ENCODE measurements around the gene ADISSP.

The ADISSP gene

DNA sequence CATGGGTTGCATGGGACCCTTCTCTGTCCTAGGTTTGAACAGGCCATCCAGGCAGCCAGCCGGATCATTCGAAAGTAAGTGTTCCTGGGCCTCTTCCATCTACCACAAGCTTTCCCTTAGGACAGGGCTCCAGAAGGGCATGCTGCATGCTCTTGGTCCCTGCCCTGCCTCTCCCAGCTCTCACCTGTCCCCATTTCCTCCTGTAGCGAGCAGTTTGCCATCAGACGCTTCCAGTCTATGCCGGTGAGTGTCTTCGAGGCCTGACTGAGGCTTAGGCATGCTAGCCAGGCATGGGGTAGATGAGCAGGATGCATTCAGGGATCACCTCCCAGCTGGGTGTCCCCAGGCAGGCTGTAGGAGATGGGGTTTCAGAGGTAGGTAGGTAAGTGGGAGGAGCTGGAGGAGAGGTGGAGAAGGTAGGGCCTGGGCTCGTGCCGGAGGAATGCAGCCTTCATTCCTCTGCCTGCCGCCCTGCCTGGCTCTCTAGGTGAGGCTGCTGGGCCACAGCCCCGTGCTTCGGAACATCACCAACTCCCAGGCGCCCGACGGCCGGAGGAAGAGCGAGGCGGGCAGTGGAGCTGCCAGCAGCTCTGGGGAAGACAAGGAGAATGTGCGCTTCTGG, 32.8 kb upstream of the ADISSP start:
- Histone ChIP-seq H2BK12ac (ENCODE audit: low read length) (no peak overlapping the region), H3K27ac (ENCODE audit: low read depth, low read length) (no peak overlapping the region)
- no peak for DNase-seq

DNA sequence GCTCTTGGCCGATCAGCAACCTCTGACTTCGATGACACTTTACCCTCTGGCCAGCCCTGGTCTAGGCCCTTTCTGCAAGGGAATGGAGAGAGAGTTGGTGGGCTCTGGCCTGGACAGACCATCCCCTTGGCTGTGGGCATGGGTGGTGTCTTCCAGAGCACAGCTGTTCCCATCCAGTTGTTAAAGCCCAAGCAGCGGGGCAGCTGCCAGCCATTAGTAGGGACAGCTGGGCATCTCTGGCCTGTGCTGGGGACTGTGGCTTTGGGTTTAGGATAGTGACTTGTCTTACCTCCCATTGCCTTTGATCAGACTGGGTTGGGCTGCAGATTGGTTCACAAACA, 31.3 kb upstream of the ADISSP start:
- Histone ChIP-seq H4K91ac (ENCODE audit: low read depth, low read length) (no peak overlapping the region), H3K27ac (ENCODE audit: low read depth, low read length) (no peak overlapping the region), H3K14ac (ENCODE audit: low read length) (no peak overlapping the region), H3K27me3 (ENCODE audit: insufficient read depth, low read length) (no peaks in the 10 kb centered on the region), H3K4me1 (ENCODE audit: control insufficient read depth in 1 of 2, insufficient read depth in 2 of 2, low read length in 2 of 2) (peaks cover 19 to 22% of the 10 kb centered on the region in 2 experiments), H3K79me1 (ENCODE audit: low read length) (peaks cover 9% of the 10 kb centered on the region), H3K9ac (ENCODE audit: low read length) (no peak overlapping the region), H2BK120ac (ENCODE audit: insufficient read depth, low read length, poor library complexity) (no peak overlapping the region), H3K36me3 (ENCODE audit: control insufficient read depth in 1 of 2, insufficient read depth in 2 of 2, low read length in 2 of 2) (peaks cover 37 to 40% of the 10 kb centered on the region in 2 experiments), H3K23ac (ENCODE audit: low read length) (no peak overlapping the region), H3K4me3 (ENCODE audit: low read depth, low read length) (no peak overlapping the region), H2BK5ac (ENCODE audit: low read depth, low read length, poor library complexity) (no peak overlapping the region), H2BK12ac (ENCODE audit: low read length) (no peak overlapping the region), H3K4me2 (ENCODE audit: low read length) (no peak overlapping the region), H3K79me2 (ENCODE audit: control insufficient read depth, insufficient read depth, low read length, poor library complexity) (peaks cover 3% of the 10 kb centered on the region), H2AFZ (ENCODE audit: insufficient read depth, low read length, poor library complexity) (no peak overlapping the region), H4K8ac (ENCODE audit: low read depth, low read length) (no peak overlapping the region), H3K9me3 (ENCODE audit: insufficient read depth, low read depth, low read length) (no peaks in the 10 kb centered on the region), H2AK5ac (ENCODE audit: low read length) (no peak overlapping the region), H3K18ac (ENCODE audit: low read length) (no peak overlapping the region), H3K4ac (ENCODE audit: low read depth, low read length) (no peak overlapping the region), H4K12ac (ENCODE audit: low read depth, low read length) (no peak overlapping the region)
- DNase-seq, result no peak
- no CpG with 5 or more reads among the region's 3 CpGs for WGBS (ENCODE audit: extremely low coverage, insufficient coverage, insufficient read length)

More for the DNA sequence above, 32.8 kb upstream of the ADISSP start:
- Histone ChIP-seq H2BK5ac (ENCODE audit: low read depth, low read length, poor library complexity) (no peak overlapping the region), H3K9me3 (ENCODE audit: insufficient read depth, low read depth, low read length) (no peaks in the 10 kb centered on the region), H2AK5ac (ENCODE audit: low read length) (no peak overlapping the region), H4K91ac (ENCODE audit: low read depth, low read length) (no peak overlapping the region), H2BK120ac (ENCODE audit: insufficient read depth, low read length, poor library complexity) (no peak overlapping the region), H3K27me3 (ENCODE audit: insufficient read depth, low read length) (no peaks in the 10 kb centered on the region), H3K4me2 (ENCODE audit: low read length) (no peak overlapping the region), H2AFZ (ENCODE audit: insufficient read depth, low read length, poor library complexity) (no peak overlapping the region), H4K12ac (ENCODE audit: low read depth, low read length) (no peak overlapping the region), H3K23ac (ENCODE audit: low read length) (no peak overlapping the region), H3K18ac (ENCODE audit: low read length) (no peak overlapping the region), H3K4me3 (ENCODE audit: low read depth, low read length) (no peak overlapping the region), H3K79me2 (ENCODE audit: control insufficient read depth, insufficient read depth, low read length, poor library complexity) (peaks cover 3% of the 10 kb centered on the region), H3K14ac (ENCODE audit: low read length) (no peak overlapping the region), H3K4me1 (ENCODE audit: control insufficient read depth in 1 of 2, insufficient read depth in 2 of 2, low read length in 2 of 2) (peaks cover 19 to 21% of the 10 kb centered on the region in 2 experiments), H3K9ac (ENCODE audit: low read length) (no peak overlapping the region), H3K4ac (ENCODE audit: low read depth, low read length) (no peak overlapping the region), H3K36me3 (ENCODE audit: control insufficient read depth in 1 of 2, insufficient read depth in 2 of 2, low read length in 2 of 2) (peaks cover 44 to 49% of the 10 kb centered on the region in 2 experiments), H3K79me1 (ENCODE audit: low read length) (peaks cover 9% of the 10 kb centered on the region), H4K8ac (ENCODE audit: low read depth, low read length) (no peak overlapping the region)
- WGBS (ENCODE audit: extremely low coverage, insufficient coverage, insufficient read length), result no CpG with 5 or more reads among the region's 18 CpGs

DNA sequence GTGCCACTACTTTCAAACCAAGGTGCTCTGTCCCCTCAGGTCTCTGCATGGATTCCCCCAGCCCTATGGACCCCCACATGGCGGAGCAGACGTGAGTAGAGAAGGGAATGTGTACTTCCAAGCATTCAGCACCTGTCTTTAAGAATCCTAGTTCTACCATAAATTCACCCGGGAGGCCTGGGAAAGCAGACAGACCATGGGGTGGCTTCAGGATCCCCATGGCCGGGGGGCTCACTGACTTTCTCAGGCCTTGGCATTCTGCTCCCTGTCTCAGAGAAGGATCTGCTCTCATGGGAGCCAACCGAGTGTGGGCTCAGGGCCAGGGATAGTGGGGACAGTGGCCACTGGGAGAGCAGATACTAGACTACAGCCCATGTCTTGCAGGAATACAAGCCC, 30.8 kb upstream of the ADISSP start:
- Histone ChIP-seq H2BK5ac (ENCODE audit: low read depth, low read length, poor library complexity) (no peak overlapping the region), H2BK120ac (ENCODE audit: insufficient read depth, low read length, poor library complexity) (no peak overlapping the region), H3K23ac (ENCODE audit: low read length) (no peak overlapping the region), H3K4me2 (ENCODE audit: low read length) (no peak overlapping the region), H3K4me1 (ENCODE audit: control insufficient read depth in 1 of 2, insufficient read depth in 2 of 2, low read length in 2 of 2) (peaks cover 19 to 22% of the 10 kb centered on the region in 2 experiments), H3K4me3 (ENCODE audit: low read depth, low read length) (no peak overlapping the region), H4K8ac (ENCODE audit: low read depth, low read length) (no peak overlapping the region), H4K12ac (ENCODE audit: low read depth, low read length) (no peak overlapping the region), H3K79me2 (ENCODE audit: control insufficient read depth, insufficient read depth, low read length, poor library complexity) (peaks cover 3% of the 10 kb centered on the region), H2AFZ (ENCODE audit: insufficient read depth, low read length, poor library complexity) (no peak overlapping the region), H3K79me1 (ENCODE audit: low read length) (peaks cover 9% of the 10 kb centered on the region), H3K4ac (ENCODE audit: low read depth, low read length) (no peak overlapping the region), H3K36me3 (ENCODE audit: control insufficient read depth in 1 of 2, insufficient read depth in 2 of 2, low read length in 2 of 2) (peaks cover 32 to 37% of the 10 kb centered on the region in 2 experiments), H4K91ac (ENCODE audit: low read depth, low read length) (no peak overlapping the region), H3K18ac (ENCODE audit: low read length) (no peak overlapping the region), H3K9me3 (ENCODE audit: insufficient read depth, low read depth, low read length) (no peaks in the 10 kb centered on the region), H2BK12ac (ENCODE audit: low read length) (no peak overlapping the region), H3K9ac (ENCODE audit: low read length) (no peak overlapping the region), H3K27ac (ENCODE audit: low read depth, low read length) (no peak overlapping the region), H3K14ac (ENCODE audit: low read length) (no peak overlapping the region), H2AK5ac (ENCODE audit: low read length) (no peak overlapping the region), H3K27me3 (ENCODE audit: insufficient read depth, low read length) (no peaks in the 10 kb centered on the region)
- no CpG with 5 or more reads among the region's 5 CpGs for WGBS (ENCODE audit: extremely low coverage, insufficient coverage, insufficient read length)
- no peak for DNase-seq

- Histone ChIP-seq H3K23ac (ENCODE audit: low read length) (no peak overlapping the region), H4K91ac (ENCODE audit: low read depth, low read length) (no peak overlapping the region), H3K4ac (ENCODE audit: low read depth, low read length) (no peak overlapping the region), H2AFZ (ENCODE audit: insufficient read depth, low read length, poor library complexity) (no peak overlapping the region), H3K4me3 (ENCODE audit: low read depth, low read length) (no peak overlapping the region), H2BK12ac (ENCODE audit: low read length) (no peak overlapping the region), H3K14ac (ENCODE audit: low read length) (no peak overlapping the region), H4K12ac (ENCODE audit: low read depth, low read length) (no peak overlapping the region), H3K27ac (ENCODE audit: low read depth, low read length) (no peak overlapping the region), H2BK120ac (ENCODE audit: insufficient read depth, low read length, poor library complexity) (no peak overlapping the region), H3K36me3 (ENCODE audit: control insufficient read depth in 1 of 2, insufficient read depth in 2 of 2, low read length in 2 of 2) (peaks cover 26 to 31% of the 10 kb centered on the region in 2 experiments), H3K18ac (ENCODE audit: low read length) (no peak overlapping the region), H2AK5ac (ENCODE audit: low read length) (no peak overlapping the region), H3K9ac (ENCODE audit: low read length) (no peak overlapping the region), H2BK5ac (ENCODE audit: low read depth, low read length, poor library complexity) (no peak overlapping the region), H3K9me3 (ENCODE audit: insufficient read depth, low read depth, low read length) (no peaks in the 10 kb centered on the region), H3K4me2 (ENCODE audit: low read length) (no peak overlapping the region), H4K8ac (ENCODE audit: low read depth, low read length) (no peak overlapping the region), H3K79me2 (ENCODE audit: control insufficient read depth, insufficient read depth, low read length, poor library complexity) (peaks cover 3% of the 10 kb centered on the region), H3K79me1 (ENCODE audit: low read length) (peaks cover 9% of the 10 kb centered on the region), H3K27me3 (ENCODE audit: insufficient read depth, low read length) (no peaks in the 10 kb centered on the region), H3K4me1 (ENCODE audit: control insufficient read depth in 1 of 2, insufficient read depth in 2 of 2, low read length in 2 of 2) (peaks cover 19 to 22% of the 10 kb centered on the region in 2 experiments)
- no peak for DNase-seq
- WGBS (ENCODE audit: extremely low coverage, insufficient coverage, insufficient read length), result no CpG with 5 or more reads among the region's 19 CpGs
Observed at GRCh38 chr20:3797592-3798372, 30.2 kb upstream of the ADISSP start.

All from trophoblast cell (in vitro differentiated cells and primary cell).